SJCRH30 (cell line): Measurements from ENCODE around the gene NOL9. TPM values are rescaled to one million over a fixed set of nuclear protein-coding genes. Genes with fewer than 3 reads are reported as not detected.
A peak's percentile ranks its signal among the peaks of the same experiment; 100 is the strongest.
"Not testable (repeated sequence)": the region's sequence is repeated elsewhere in the genome, so short reads cannot be mapped to it uniquely, and the experiment has no call there.

Experiments
- DNase-seq, 2 experiments: peaks; one replicate each; pipeline ENCODE4 v3.0.0-alpha.2; 2015 to 2020
- H3K27ac ChIP-seq: fragments of 250-450 bp; sonication (Bioruptor Pico); 2 replicates; pipeline ENCODE4 v1.5.1; 2020; ENCODE audit warnings: mild to moderate bottlenecking, moderate library complexity
- H3K27me3 ChIP-seq: fragments of 250-450 bp; sonication (Bioruptor Pico); 2 replicates; pipeline ENCODE4 v1.5.1; 2020; ENCODE audit warnings: mild to moderate bottlenecking, moderate library complexity
- H3K36me3 ChIP-seq: fragments of 250-450 bp; sonication (Bioruptor Pico); 2 replicates; pipeline ENCODE4 v1.5.1; 2020; ENCODE audit warnings: mild to moderate bottlenecking, moderate library complexity
- H3K4me1 ChIP-seq: fragments of 250-450 bp; sonication (Bioruptor Pico); 2 replicates; pipeline ENCODE4 v1.5.1; 2020; ENCODE audit warnings: mild to moderate bottlenecking, moderate library complexity
- H3K4me3 ChIP-seq: fragments of 250-450 bp; sonication (Bioruptor Pico); 2 replicates; pipeline ENCODE4 v1.5.1; 2020; ENCODE audit warnings: mild to moderate bottlenecking, moderate library complexity
- H3K9me3 ChIP-seq: fragments of 250-450 bp; sonication (Bioruptor Pico); replicated peaks from 2 replicates; pipeline ENCODE4 v1.5.1; 2020; ENCODE audit warnings: mild to moderate bottlenecking, moderate library complexity
- total RNA-seq: library from RNA; depleted of rRNA; stranded (reverse); fragments of >200 nt; shearing (Covaris generic); gene quantifications from 2 replicates; pipeline ENCODE4 v1.2.3, GENCODE V29; 2014; rRNA removed

The NOL9 gene
- total RNA-seq = 63.5 and 64.7 TPM in 2 replicates

DNA sequence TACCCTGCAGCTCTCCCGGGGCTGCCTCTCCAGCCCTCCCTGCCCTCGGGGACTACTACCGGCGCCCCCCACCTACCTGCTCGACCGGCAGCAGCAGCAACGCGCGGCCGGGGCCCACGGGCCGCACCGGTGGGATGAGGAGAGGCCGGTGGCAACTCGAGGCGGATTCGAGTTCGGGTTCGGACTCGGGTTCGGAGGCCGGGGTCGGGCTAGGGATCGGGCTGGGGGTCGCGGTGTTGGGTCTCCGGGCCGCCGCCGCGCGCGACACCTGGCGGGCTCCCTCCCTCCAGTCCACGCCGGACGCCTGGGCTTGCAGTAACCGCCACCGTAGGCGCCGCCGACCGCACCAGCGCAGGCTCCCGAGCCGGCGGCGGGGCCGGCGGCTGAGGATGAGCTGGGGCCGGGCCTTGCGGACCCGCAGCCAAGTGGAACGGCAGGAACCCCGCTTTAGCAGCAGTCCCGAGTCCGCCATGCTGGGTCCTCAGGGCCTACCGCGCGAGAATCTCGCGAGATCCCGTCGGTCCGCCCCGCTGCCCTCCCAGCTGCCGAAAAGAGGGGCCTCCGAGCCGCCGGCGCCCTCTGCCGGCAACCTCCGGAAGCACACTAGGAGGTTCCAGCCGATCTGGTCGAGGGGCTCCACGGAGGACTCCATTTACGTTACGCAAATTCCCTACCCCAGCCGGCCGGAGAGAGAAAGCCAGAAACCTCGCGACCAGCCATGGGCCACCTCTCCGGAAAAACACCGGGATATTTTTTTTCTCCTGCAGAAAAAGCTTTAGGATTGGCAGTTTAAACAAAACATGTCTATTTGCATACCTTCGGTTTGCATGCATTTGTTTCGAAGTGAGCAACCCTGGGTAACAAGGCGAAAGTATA is at the start of gene NOL9:
TSS of gene NOL9 (minus strand) at position 483 of the 876 bp plus-strand sequence. CDS start at position 472, 11 bp downstream.
- Histone ChIP-seq H3K27me3 (no peaks in the 10 kb centered on the region), H3K4me1 (peaks cover 14% of the 10 kb centered on the region; the same call in 1 of the 2 replicates), H3K9me3 (no peaks in the 10 kb centered on the region), H3K36me3 (peaks cover 18% of the 10 kb centered on the region), H3K4me3 (peak within 1 kb of the TSS; percentile 97), H3K27ac (peak within 1 kb of the TSS; percentile 54)
- DNase-seq = peak; percentile 95 to 98

DNA sequence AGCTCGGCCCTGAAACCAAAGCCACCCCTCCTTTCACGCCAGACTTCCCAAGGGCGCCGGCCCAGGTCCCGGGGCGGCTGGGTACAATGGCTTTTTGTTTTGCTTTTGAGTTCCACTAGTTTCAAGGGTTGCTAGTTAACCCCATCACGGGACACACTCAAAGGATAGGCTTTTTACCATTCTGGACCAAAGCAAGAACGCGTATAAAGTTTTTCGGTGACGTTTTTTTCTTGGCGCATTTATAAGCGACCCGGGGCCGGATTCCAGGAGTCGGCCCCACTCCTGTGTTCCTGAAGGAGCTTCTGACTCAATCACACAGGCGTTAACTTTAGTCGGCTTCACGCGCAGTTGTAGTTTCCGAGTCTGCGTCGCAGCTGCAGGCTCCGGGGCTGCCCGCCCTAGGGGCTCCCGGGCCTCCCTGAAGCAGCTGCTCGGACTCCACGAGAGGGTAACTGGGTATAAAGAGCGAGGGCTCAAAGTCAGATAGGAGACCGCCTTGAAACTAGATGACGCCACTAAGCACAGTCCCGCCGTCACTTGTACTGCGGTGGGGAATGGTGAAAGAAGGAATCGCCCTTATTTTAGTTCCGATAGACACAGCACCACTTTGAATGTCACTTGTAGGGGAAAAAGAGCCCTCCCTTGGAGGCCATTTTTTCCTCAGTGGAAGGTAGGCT is 49.1 kb upstream of the NOL9 start:
- Histone ChIP-seq H3K27ac (peak overlapping the region; percentile 99), H3K4me1 (0 out of 2 replicates have a peak, but pooled peaks cover 10% of the 10 kb centered on the region), H3K27me3 (no peaks in the 10 kb centered on the region), H3K4me3 (peak overlapping the region; percentile 79), H3K9me3 (no peaks in the 10 kb centered on the region), H3K36me3 (peaks cover 9% of the 10 kb centered on the region)
- peak; percentile 94 to 96 for DNase-seq

DNA sequence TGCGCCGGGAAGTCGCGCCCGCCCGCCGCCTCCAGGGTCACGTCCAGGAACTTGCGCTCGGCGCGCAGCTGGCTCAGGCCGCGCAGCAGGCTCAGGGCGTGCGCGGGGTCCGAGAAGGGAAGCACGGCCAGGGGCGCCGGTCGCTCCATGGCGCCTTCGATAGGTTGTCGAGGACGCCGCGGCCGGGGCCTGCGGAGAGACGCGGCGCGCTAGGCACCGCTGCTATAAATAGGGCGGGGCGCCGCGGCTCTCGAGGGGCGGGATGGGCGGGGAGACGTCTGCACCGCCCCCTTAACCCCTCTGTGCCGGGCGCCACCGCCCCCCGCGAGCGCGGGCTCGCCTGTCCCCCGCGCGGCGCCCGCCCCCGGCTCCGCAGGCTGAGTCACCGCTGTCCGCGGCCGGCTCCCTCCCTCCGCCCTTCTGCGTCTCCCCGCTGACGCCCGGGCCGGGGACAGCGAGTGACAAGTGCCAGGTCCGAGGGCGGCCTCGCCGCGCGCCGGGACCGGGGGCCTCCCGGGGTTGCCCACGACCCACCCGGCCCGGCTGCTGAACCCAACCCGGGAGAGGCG is 48.4 kb upstream of the NOL9 start, which contains the start of gene KLHL21:
TSS of gene KLHL21 (minus strand) at position 201 of the 569 bp plus-strand sequence. CDS start at position 149, 52 bp downstream.
- Histone ChIP-seq H3K9me3 (no peaks in the 10 kb centered on the region), H3K4me3 (peak within 1 kb of the TSS; percentile 79), H3K27me3 (no peaks in the 10 kb centered on the region), H3K27ac (peak within 1 kb of the TSS; percentile 99), H3K4me1 (0 out of 2 replicates have a peak, but pooled peaks cover 10% of the 10 kb centered on the region), H3K36me3 (peaks cover 15% of the 10 kb centered on the region)
- peak; percentile 92 to 96 for DNase-seq

DNA sequence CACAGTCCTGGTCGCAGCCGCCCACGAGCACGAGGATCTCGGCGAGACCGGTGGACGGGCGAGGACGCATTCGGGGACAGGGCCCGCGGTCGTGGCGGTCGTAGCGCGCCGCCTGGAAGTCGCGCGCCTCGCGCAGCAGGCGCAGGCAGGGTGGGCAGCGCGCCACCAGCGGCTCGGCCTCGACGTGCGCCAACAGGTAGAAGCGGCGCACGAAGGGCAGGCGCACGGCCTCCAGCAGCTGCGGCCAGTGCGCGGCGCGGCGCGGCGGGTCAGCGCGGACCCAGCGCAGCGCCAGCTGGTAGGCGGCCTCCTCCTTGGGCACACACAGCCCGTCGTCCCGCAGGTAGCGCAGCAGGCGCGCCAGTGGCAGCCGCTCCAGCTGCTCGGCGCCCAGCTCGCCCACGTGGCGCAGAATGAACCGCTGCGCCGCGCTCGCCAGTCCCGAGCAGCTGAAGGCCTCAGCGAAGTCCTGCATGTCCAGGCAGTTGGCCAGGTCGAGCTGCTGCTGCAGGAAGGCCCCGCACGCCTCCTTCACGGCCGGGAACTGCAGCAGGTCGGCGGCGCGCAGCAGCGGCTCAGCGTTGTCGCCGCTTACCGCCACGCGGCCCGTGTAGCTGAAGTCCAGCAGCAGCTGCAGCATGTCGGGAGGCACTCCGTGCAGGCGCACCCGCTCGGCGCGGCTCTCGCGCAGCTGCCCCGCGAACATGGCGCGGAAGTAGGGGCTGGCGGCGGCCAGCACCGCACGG is 47.8 kb upstream of the NOL9 start:
- peak overlapping the region; percentile 99 for H3K27ac ChIP-seq
- H3K27me3 ChIP-seq = no peaks in the 10 kb centered on the region
- H3K4me3 ChIP-seq = peak overlapping the region; percentile 79
- H3K4me1 ChIP-seq = 0 out of 2 replicates have a peak, but pooled peaks cover 10% of the 10 kb centered on the region
- peak; percentile 87 to 88 for DNase-seq
- H3K36me3 ChIP-seq = peaks cover 21% of the 10 kb centered on the region
- no peaks in the 10 kb centered on the region for H3K9me3 ChIP-seq

DNA sequence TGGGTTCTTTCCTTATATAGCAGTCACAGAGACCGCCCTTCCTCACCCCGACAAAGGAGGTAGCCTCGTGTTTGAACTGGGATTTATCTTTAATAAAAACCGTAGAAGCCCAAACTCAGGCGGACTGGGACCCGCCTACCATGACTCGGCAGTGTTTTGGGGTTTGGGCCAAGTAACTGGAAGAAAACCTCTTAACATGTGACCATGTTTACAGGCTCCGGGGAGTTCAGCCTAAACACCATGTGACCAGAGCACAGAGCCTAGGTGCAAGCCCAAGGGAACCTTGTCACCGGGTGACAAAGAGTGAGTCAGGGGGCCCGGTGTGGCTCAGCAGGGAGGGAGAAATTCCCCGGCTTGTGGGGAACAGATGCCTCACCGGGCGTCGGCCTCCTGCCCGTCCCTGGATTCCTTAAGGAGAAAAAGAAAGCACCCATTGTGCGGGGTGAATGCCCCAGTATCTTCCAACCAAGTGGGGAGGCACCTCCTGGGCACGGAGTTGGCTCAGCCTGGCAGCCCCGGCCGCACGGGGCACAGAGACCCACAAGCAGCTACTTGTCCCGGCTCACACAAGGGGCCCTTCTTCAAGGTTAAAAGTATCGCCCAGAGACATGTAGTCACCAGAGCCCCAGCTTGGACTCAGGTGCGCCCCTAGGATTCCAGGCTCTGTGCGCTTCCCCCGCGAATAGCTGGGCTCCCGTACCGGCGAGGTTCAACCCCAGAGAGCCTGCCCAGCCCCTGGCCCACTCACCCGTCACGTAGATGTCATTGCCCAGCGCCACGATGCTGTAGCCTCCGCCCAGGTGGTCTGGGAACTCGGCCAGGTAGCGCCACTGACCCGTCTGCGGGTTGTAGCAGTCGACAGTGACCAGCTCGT is 47.0 kb upstream of the NOL9 start:
- Histone ChIP-seq H3K4me1 (0 out of 2 replicates have a peak, but pooled peaks cover 10% of the 10 kb centered on the region), H3K27me3 (no peaks in the 10 kb centered on the region), H3K27ac (peak overlapping the region; percentile 99), H3K36me3 (peaks cover 30% of the 10 kb centered on the region), H3K9me3 (no peaks in the 10 kb centered on the region), H3K4me3 (peak overlapping the region; percentile 79)
- peak; percentile 47 to 64 for DNase-seq

DNA sequence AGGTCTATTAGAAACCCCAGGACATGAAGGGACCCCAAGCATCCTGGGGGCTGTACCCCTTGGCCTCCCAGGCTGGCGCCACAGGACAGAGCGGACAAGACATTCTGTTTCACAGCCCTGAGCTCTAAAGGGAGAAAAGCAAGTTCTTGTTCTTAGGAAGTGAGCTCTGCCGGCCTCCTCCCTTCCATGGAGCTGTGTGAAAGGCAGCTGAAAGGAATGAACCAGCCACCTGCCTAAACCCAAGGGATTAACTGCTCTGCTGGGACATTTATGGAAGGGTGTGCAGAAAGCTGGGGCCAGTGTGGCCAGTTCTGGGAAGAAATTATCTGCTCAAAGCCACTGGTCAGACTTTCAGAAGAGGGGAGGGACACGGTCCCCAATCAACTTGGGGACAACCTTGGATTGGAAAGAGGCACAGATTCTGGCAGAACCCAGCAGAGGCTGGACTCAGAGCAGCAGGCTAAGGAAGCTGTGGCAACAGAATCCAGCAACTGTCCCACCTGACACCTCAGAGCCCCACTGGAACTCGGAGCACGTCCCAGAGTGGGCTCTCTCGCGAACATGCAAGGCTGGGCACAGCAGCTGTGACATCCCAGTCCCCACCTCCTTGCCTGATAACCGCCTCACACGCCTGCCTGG is 46.2 kb upstream of the NOL9 start:
- Histone ChIP-seq H3K36me3 (peaks cover 36% of the 10 kb centered on the region), H3K4me3 (peak overlapping the region; percentile 79), H3K9me3 (no peaks in the 10 kb centered on the region), H3K27me3 (no peaks in the 10 kb centered on the region), H3K27ac (peak overlapping the region; percentile 99), H3K4me1 (0 out of 2 replicates have a peak, but pooled peaks cover 10% of the 10 kb centered on the region)
- DNase-seq = peak; percentile 60 to 78

DNA sequence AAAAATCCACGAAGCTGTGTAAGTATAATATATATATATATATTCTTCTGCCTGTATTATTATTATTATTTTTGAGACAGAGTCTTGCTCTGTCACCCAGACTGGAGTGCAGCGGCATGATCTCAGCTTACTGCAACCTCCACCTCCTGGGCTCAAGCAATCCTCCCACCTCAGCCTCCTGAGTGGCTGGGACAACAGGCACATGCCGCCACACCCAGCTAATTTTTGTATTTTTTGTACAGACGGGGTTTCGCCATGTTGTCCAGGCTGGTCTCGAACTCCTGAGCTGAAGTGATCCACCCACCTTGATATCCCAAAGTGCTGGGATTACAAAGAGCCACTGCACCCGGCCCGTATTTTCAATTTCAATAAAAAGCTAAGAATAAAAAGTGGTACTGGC is 45.7 kb upstream of the NOL9 start:
- Histone ChIP-seq H3K36me3 (peaks cover 41% of the 10 kb centered on the region), H3K4me3 (peak overlapping the region; percentile 79)
- not testable (repeated sequence) for H3K4me1 ChIP-seq, H3K9me3 ChIP-seq, H3K27me3 ChIP-seq, H3K27ac ChIP-seq, DNase-seq

DNA sequence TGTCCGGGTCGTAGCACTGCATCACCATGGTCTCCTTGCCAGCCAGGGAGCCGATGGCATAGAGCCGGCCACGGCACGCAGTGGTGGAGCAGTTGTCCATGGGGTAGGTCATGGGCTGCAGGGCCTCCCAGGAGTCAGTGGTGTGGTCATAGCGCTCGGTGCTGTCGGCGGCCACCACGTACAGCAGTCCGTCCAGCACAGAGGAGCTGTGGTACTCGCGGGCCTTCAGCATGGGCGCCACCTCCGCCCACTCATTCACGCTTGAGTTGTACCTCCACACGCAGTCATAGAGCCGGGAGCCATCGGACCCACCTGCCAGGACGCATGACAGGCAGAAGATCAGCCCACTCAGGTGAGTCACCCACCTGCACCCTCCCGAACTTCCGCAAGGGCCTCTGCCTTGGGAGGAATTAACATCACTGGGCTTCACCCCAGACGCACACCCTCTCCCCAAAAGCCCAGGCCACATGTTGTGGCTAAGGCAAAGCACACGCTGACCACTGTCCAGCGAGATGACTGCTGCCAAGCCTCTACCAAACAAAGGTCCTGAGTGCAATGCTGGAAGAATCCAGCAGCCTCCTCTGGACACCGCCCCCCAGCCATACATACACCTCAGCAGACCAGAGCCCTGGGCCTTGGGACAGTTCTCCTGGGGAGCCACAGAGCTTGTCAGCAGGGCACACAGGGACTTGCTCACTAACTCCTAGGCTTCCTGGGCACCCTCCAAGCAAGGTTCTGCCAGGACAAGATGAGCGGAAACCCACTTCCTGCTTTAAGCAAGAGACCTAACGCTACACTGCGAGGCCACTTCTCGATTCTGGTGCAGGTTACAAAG is 45.0 kb upstream of the NOL9 start:
- Histone ChIP-seq H3K27ac (no peak overlapping the region), H3K27me3 (no peaks in the 10 kb centered on the region), H3K4me3 (no peak overlapping the region), H3K9me3 (no peaks in the 10 kb centered on the region), H3K4me1 (0 out of 2 replicates have a peak, but pooled peaks cover 3% of the 10 kb centered on the region), H3K36me3 (peaks cover 47% of the 10 kb centered on the region)
- no peak for DNase-seq

DNA sequence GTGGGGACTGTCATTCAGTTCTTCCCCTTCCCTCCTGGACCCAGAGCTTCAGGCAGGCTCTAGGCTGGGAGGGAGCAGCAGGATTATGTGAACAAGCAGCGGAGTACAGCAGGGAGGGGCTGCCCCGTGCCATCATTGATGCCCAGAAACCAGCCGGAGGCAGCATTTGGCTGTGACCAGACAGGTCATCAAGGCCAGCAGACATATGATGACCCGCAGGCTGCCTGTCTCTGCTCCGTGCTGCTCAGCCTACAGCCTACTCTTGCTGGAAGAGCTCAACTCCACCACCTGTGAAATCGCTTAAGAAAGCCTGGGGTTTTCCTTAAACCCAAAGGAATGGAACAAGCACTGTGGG is 43.4 kb upstream of the NOL9 start:
- H3K36me3 ChIP-seq = peaks cover 63% of the 10 kb centered on the region
- H3K27ac ChIP-seq = no peak overlapping the region
- no peaks in the 10 kb centered on the region for H3K9me3 ChIP-seq
- H3K4me1 ChIP-seq = 0 out of 2 replicates have a peak, but pooled peaks cover 3% of the 10 kb centered on the region
- DNase-seq = no peak
- no peak overlapping the region for H3K4me3 ChIP-seq
- H3K27me3 ChIP-seq = no peaks in the 10 kb centered on the region

DNA sequence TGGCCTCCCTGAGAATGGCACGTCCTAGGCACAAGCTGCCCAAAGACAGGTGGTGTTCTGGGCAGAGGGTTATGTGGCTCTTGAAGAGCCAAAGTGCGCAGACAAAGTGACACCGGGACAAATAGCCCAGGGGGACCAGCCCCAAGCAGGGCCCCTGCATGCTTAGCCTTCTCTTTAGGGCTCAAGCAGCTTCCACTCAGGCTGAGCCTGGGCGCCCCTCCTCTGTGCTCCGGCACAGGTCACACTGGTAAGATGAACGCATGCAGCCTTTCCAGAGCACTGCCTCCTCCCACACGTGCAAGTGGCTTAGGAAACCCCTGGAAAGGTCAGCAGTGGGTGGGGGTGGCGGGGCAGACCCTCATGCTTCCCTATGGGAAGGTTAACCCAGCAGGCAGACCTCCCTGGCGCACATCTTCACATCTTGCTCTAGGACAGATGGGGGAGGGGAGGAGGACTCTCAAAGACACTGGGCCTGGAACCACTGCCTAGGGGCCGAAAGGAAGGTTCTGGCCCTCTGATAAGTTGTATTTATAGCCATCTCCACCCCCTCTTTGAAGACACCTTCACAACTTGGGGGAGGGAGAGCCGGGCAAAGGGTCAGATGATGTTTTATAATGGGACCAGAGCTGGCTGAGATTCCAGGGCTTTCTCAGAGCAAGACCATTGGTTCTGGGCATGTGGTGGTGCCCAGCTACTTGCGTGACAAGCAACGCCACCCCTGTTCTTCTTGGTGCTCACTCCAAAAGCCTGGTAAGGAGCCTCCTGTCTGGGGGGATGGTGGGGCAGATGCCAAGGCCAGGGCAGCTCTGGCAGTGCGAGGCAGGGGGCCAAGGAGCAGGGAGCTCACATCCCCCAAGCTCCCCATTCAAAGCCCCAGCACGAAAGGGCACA is 42.8 kb upstream of the NOL9 start:
- Histone ChIP-seq H3K4me1 (0 out of 2 replicates have a peak, but pooled peaks cover 3% of the 10 kb centered on the region), H3K27me3 (no peaks in the 10 kb centered on the region), H3K27ac (no peak overlapping the region), H3K36me3 (peaks cover 67% of the 10 kb centered on the region), H3K4me3 (no peak overlapping the region), H3K9me3 (no peaks in the 10 kb centered on the region)
- no peak for DNase-seq

DNA sequence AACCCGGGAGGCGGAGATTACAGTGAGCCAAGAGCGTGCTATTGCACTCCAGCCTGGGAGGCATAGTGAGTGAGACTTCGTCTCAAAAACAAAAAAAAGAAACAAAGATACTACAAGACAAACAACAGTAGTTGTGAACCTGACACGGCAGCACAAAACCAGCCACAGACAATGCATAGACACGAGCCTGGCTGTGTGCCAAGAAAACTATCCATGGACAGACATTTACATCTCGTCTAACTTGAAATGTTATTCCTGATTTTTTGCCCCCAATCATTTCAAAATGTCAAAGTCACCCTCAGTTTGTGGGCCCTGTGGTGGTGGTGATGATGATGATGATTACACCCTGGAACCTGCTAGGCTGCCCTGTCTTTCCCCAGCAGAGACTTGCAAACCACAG is 42.0 kb upstream of the NOL9 start:
- no peak overlapping the region for H3K27ac ChIP-seq
- 0 out of 2 replicates have a peak, but pooled peaks cover 3% of the 10 kb centered on the region for H3K4me1 ChIP-seq
- H3K27me3 ChIP-seq = no peaks in the 10 kb centered on the region
- H3K9me3 ChIP-seq = no peaks in the 10 kb centered on the region
- no peak for DNase-seq
- H3K4me3 ChIP-seq = no peak overlapping the region
- peaks cover 70% of the 10 kb centered on the region for H3K36me3 ChIP-seq
